ENCODE results near the gene LBP. TPM values are rescaled to one million over a fixed set of nuclear protein-coding genes. Genes with fewer than 3 reads are reported as not detected.

The LBP gene
- polyA plus RNA-seq, 1 donor from 2014 or later, result not detected

- Histone ChIP-seq H3F3A (ENCODE audit: insufficient read depth, low read length, poor library complexity, severe bottlenecking) (no peaks in the 10 kb centered on the region), H3K9me3 (ENCODE audit: low read length) (no peaks in the 10 kb centered on the region), H3K27ac (ENCODE audit: low read length) (no peak overlapping the region), H2AFZ (ENCODE audit: low read depth, low read length) (no peak overlapping the region), H3K79me2 (replicated peaks; ENCODE audit: insufficient read depth, low read length) (no peaks in the 10 kb centered on the region), H4K20me1 (ENCODE audit: insufficient read depth) (no peaks in the 10 kb centered on the region), H3K4me3 (ENCODE audit: low read length) (no peak overlapping the region), H3K36me3 (ENCODE audit: insufficient read depth, low read length) (no peaks in the 10 kb centered on the region), H3K4me2 (ENCODE audit: low read length) (no peak overlapping the region), H3K9ac (ENCODE audit: low read length) (no peak overlapping the region), H3K27me3 (ENCODE audit: insufficient read depth, low read depth, low read length) (no peaks in the 10 kb centered on the region), H3K9me2 (ENCODE audit: insufficient read depth, low read length) (no peaks in the 10 kb centered on the region)
- TF ChIP-seq MXI1 (conservative IDR thresholded peaks at IDR 0.05; ENCODE audit: poor library complexity, severe bottlenecking) (no peak), TAF1 (IDR thresholded peaks at IDR 0.05; ENCODE audit: low read depth) (no peak), POLR2AphosphoS5 (IDR thresholded peaks at IDR 0.05) (no peak), REST (IDR thresholded peaks at IDR 0.05; ENCODE audit: borderline replicate concordance) (no peak), CTCF (IDR thresholded peaks at IDR 0.05; ENCODE audit: poor library complexity, severe bottlenecking) (no peak), RAD21 (conservative IDR thresholded peaks at IDR 0.05) (no peak), EZH2 (IDR thresholded peaks at IDR 0.05; ENCODE audit: borderline replicate concordance, insufficient read depth, low read length, poor library complexity, severe bottlenecking) (no peak), SMC3 (conservative IDR thresholded peaks at IDR 0.05; ENCODE audit: poor library complexity) (no peak), EP300 (conservative IDR thresholded peaks at IDR 0.05; ENCODE audit: poor library complexity, severe bottlenecking) (no peak)
Measured at GRCh38 chr20:38350879-38351775, 4.8 kb downstream of the LBP start.

GRCh38 chr20:38353316-38353715, 7.0 kb downstream of the LBP start:
- Histone ChIP-seq H4K20me1 (ENCODE audit: insufficient read depth) (no peaks in the 10 kb centered on the region), H2AFZ (ENCODE audit: low read depth, low read length) (no peak overlapping the region), H3F3A (ENCODE audit: insufficient read depth, low read length, poor library complexity, severe bottlenecking) (no peaks in the 10 kb centered on the region), H3K9ac (ENCODE audit: low read length) (no peak overlapping the region), H3K27me3 (ENCODE audit: insufficient read depth, low read depth, low read length) (no peaks in the 10 kb centered on the region), H3K9me3 (ENCODE audit: low read length) (no peaks in the 10 kb centered on the region), H3K4me2 (ENCODE audit: low read length) (no peak overlapping the region), H3K9me2 (ENCODE audit: insufficient read depth, low read length) (no peaks in the 10 kb centered on the region), H3K4me3 (ENCODE audit: low read length) (no peak overlapping the region), H3K27ac (ENCODE audit: low read length) (no peak overlapping the region), H3K79me2 (replicated peaks; ENCODE audit: insufficient read depth, low read length) (no peaks in the 10 kb centered on the region), H3K36me3 (ENCODE audit: insufficient read depth, low read length) (no peaks in the 10 kb centered on the region)
- TF ChIP-seq POLR2AphosphoS5 (IDR thresholded peaks at IDR 0.05), result no peak
- no peak for TF ChIP-seq RAD21 (conservative IDR thresholded peaks at IDR 0.05)

Measured in neural cell (in vitro differentiated cells).